Trophoblast cell (in vitro differentiated cells and primary cell): Measurements from ENCODE around the gene SGMS1.
A peak's percentile ranks its signal among the peaks of the same experiment; 100 is the strongest.

Experiments
- DNase-seq, 2 donors: peaks; one replicate each; pipeline ENCODE4 v3.0.0-alpha.2; 2016
- H2AFZ ChIP-seq: 2 replicates; pipeline ENCODE4 v1.6.1; 2013; ENCODE audit warnings: low read length, moderate library complexity, mild to moderate bottlenecking; ENCODE audit not compliant: insufficient read depth, poor library complexity
- H2AK5ac ChIP-seq: 2 replicates; pipeline ENCODE4 v1.6.1; 2013; ENCODE audit warnings: mild to moderate bottlenecking, low read length
- H2BK120ac ChIP-seq: 2 replicates; pipeline ENCODE4 v1.6.1; 2013; ENCODE audit warnings: low read length, mild to moderate bottlenecking, moderate library complexity; ENCODE audit not compliant: insufficient read depth, poor library complexity
- H2BK12ac ChIP-seq: 2 replicates; pipeline ENCODE4 v1.6.1; 2013; ENCODE audit warnings: mild to moderate bottlenecking, low read length, moderate library complexity
- H2BK5ac ChIP-seq: 2 replicates; pipeline ENCODE4 v1.6.1; 2013; ENCODE audit warnings: low read length, low read depth, moderate library complexity, mild to moderate bottlenecking; ENCODE audit not compliant: poor library complexity
- H3K14ac ChIP-seq: 2 replicates; pipeline ENCODE4 v1.6.1; 2013; ENCODE audit warnings: mild to moderate bottlenecking, low read length
- H3K18ac ChIP-seq: 2 replicates; pipeline ENCODE4 v1.6.1; 2013; ENCODE audit warnings: mild to moderate bottlenecking, low read length
- H3K23ac ChIP-seq: 2 replicates; pipeline ENCODE4 v1.6.1; 2013; ENCODE audit warnings: low read length
- H3K27ac ChIP-seq: 2 replicates; pipeline ENCODE4 v1.5.1; 2013; ENCODE audit warnings: low read depth, mild to moderate bottlenecking, inconsistent platforms, low read length, moderate library complexity
- H3K27me3 ChIP-seq: 2 replicates; pipeline ENCODE4 v1.6.1; 2013; ENCODE audit warnings: inconsistent platforms, mild to moderate bottlenecking, low read length, moderate library complexity; ENCODE audit not compliant: insufficient read depth
- H3K36me3 ChIP-seq, 2 experiments: 1 replicate in 1 of 2; 2 replicates in 1 of 2; pipeline ENCODE4 v1.6.1; 2013; ENCODE audit warnings: low read length in 2 of 2, mild to moderate bottlenecking in 2 of 2, moderate library complexity in 1 of 2; ENCODE audit not compliant: insufficient read depth in 2 of 2, control insufficient read depth in 1 of 2
- H3K4ac ChIP-seq: 2 replicates; pipeline ENCODE4 v1.6.1; 2013; ENCODE audit warnings: low read depth, mild to moderate bottlenecking, low read length, moderate library complexity
- H3K4me1 ChIP-seq, 2 experiments: 1 replicate in 1 of 2; 2 replicates in 1 of 2; pipeline ENCODE4 v1.6.1; 2013; ENCODE audit warnings: low read length in 2 of 2, mild to moderate bottlenecking in 2 of 2, moderate library complexity in 1 of 2; ENCODE audit not compliant: insufficient read depth in 2 of 2, control insufficient read depth in 1 of 2
- H3K4me2 ChIP-seq: 2 replicates; pipeline ENCODE4 v1.6.1; 2013; ENCODE audit warnings: inconsistent platforms, mild to moderate bottlenecking, low read length, moderate library complexity
- H3K4me3 ChIP-seq: 2 replicates; pipeline ENCODE4 v1.5.1; 2013; ENCODE audit warnings: mild to moderate bottlenecking, low read depth, low read length, inconsistent platforms
- H3K79me1 ChIP-seq: one replicate; pipeline ENCODE4 v1.6.1; 2013; ENCODE audit warnings: low read length
- H3K79me2 ChIP-seq: 2 replicates; pipeline ENCODE4 v1.6.1; 2013; ENCODE audit warnings: low read length, mild to moderate bottlenecking; ENCODE audit not compliant: control insufficient read depth, insufficient read depth, poor library complexity
- H3K9ac ChIP-seq: 2 replicates; pipeline ENCODE4 v1.6.1; 2013; ENCODE audit warnings: mild to moderate bottlenecking, low read length
- H3K9me3 ChIP-seq: 2 replicates; pipeline ENCODE4 v1.6.1; 2013; ENCODE audit warnings: low read depth, mild to moderate bottlenecking, control low read depth, inconsistent platforms, low read length; ENCODE audit not compliant: insufficient read depth
- H4K12ac ChIP-seq: 2 replicates; pipeline ENCODE4 v1.6.1; 2013; ENCODE audit warnings: low read depth, mild to moderate bottlenecking, low read length, moderate library complexity
- H4K8ac ChIP-seq: 2 replicates; pipeline ENCODE4 v1.6.1; 2013; ENCODE audit warnings: low read depth, mild to moderate bottlenecking, low read length, moderate library complexity
- H4K91ac ChIP-seq: one replicate; pipeline ENCODE4 v1.6.1; 2013; ENCODE audit warnings: low read depth, mild to moderate bottlenecking, low read length, moderate library complexity
- WGBS: extraction: QIAGEN DNeasy Blood & Tissue Kit; methylation state at CpG from one replicate; pipeline ENCODE4 v1.1.7; 2013; ENCODE audit warnings: missing lambda C conversion rate; ENCODE audit not compliant: insufficient read length, insufficient coverage; ENCODE audit errors: extremely low coverage; 5-methylcytosine and 5-hydroxymethylcytosine counted together

Gene SGMS1

GRCh38 chr10:50501924-50502452 lies 121.8 kb downstream of the SGMS1 start:
- no peak overlapping the region for H2AK5ac ChIP-seq
- no CpG with 5 or more reads among the region's 1 CpG for WGBS
- DNase-seq = no peak

GRCh38 chr10:50501478-50501877 lies 122.3 kb downstream of the SGMS1 start:
- no CpG with 5 or more reads among the region's 2 CpGs for WGBS
- DNase-seq = no peak
- H3K9ac ChIP-seq = no peak overlapping the region
- no peaks in the 10 kb centered on the region for H3K9me3 ChIP-seq
- H2AK5ac ChIP-seq = no peak overlapping the region
- H3K14ac ChIP-seq = no peak overlapping the region
- no peak overlapping the region for H2BK12ac ChIP-seq
- H3K27ac ChIP-seq = no peak overlapping the region
- H3K27me3 ChIP-seq = no peaks in the 10 kb centered on the region
- no peak overlapping the region for H2BK5ac ChIP-seq
- H3K36me3 ChIP-seq = no peaks in the 10 kb centered on the region
- no peak overlapping the region for H3K4me2 ChIP-seq
- peaks cover 1% of the 10 kb centered on the region for H3K79me1 ChIP-seq
- no peak overlapping the region for H2AFZ ChIP-seq
- peaks cover 5 to 11% of the 10 kb centered on the region in 2 experiments for H3K4me1 ChIP-seq
- no peak overlapping the region for H3K4me3 ChIP-seq
- no peak overlapping the region for H4K8ac ChIP-seq
- H3K23ac ChIP-seq = no peak overlapping the region
- no peak overlapping the region for H2BK120ac ChIP-seq
- H3K18ac ChIP-seq = no peak overlapping the region
- no peak overlapping the region for H3K4ac ChIP-seq
- no peak overlapping the region for H4K91ac ChIP-seq
- no peaks in the 10 kb centered on the region for H3K79me2 ChIP-seq
- no peak overlapping the region for H4K12ac ChIP-seq

More at GRCh38 chr10:50501924-50502452, 121.8 kb downstream of the SGMS1 start:
- H2AFZ ChIP-seq = no peak overlapping the region
- H3K23ac ChIP-seq = no peak overlapping the region
- H4K91ac ChIP-seq = no peak overlapping the region
- no peak overlapping the region for H3K18ac ChIP-seq
- H3K27ac ChIP-seq = no peak overlapping the region
- H3K4me3 ChIP-seq = no peak overlapping the region
- no peaks in the 10 kb centered on the region for H3K27me3 ChIP-seq
- peaks cover 5 to 11% of the 10 kb centered on the region in 2 experiments for H3K4me1 ChIP-seq
- H3K4me2 ChIP-seq = no peak overlapping the region
- no peak overlapping the region for H3K4ac ChIP-seq
- no peak overlapping the region for H2BK120ac ChIP-seq
- H4K12ac ChIP-seq = no peak overlapping the region
- no peak overlapping the region for H3K14ac ChIP-seq
- H2BK12ac ChIP-seq = no peak overlapping the region
- H2BK5ac ChIP-seq = no peak overlapping the region
- H3K79me2 ChIP-seq = no peaks in the 10 kb centered on the region
- no peak overlapping the region for H4K8ac ChIP-seq
- H3K79me1 ChIP-seq = peaks cover 1% of the 10 kb centered on the region
- H3K36me3 ChIP-seq = no peaks in the 10 kb centered on the region
- no peaks in the 10 kb centered on the region for H3K9me3 ChIP-seq
- no peak overlapping the region for H3K9ac ChIP-seq

- H3K9ac ChIP-seq = no peak overlapping the region
- no peak overlapping the region for H3K4me3 ChIP-seq
- H2AK5ac ChIP-seq = no peak overlapping the region
- no peaks in the 10 kb centered on the region for H3K27me3 ChIP-seq
- H3K79me1 ChIP-seq = no peaks in the 10 kb centered on the region
- no peak overlapping the region for H3K4me2 ChIP-seq
- no peak overlapping the region for H3K27ac ChIP-seq
- H2BK120ac ChIP-seq = no peak overlapping the region
- H3K23ac ChIP-seq = no peak overlapping the region
- whole genome bisulfite sequencing = no CpG with 5 or more reads among the region's 1 CpG
- H3K14ac ChIP-seq = no peak overlapping the region
- DNase-seq = no peak
- H4K8ac ChIP-seq = no peak overlapping the region
- no peak overlapping the region for H3K4ac ChIP-seq
- no peak overlapping the region for H4K91ac ChIP-seq
- H2BK12ac ChIP-seq = no peak overlapping the region
- no peak overlapping the region for H4K12ac ChIP-seq
- no peak overlapping the region for H2BK5ac ChIP-seq
- peaks cover under 1 to 7% of the 10 kb centered on the region in 2 experiments for H3K4me1 ChIP-seq
- no peaks in the 10 kb centered on the region for H3K9me3 ChIP-seq
- no peaks in the 10 kb centered on the region for H3K36me3 ChIP-seq
- no peak overlapping the region for H2AFZ ChIP-seq
- no peak overlapping the region for H3K18ac ChIP-seq
- no peaks in the 10 kb centered on the region for H3K79me2 ChIP-seq
Measured at GRCh38 chr10:50498465-50498864, 125.3 kb downstream of the SGMS1 start.

GRCh38 chr10:50497758-50498157 lies 126.0 kb downstream of the SGMS1 start:
- Histone ChIP-seq H3K79me1 (no peaks in the 10 kb centered on the region), H3K9ac (no peak overlapping the region), H2BK5ac (no peak overlapping the region), H3K9me3 (no peaks in the 10 kb centered on the region), H2AFZ (no peak overlapping the region), H3K79me2 (no peaks in the 10 kb centered on the region), H3K14ac (no peak overlapping the region), H3K4me1 (peaks cover 0 to 4% of the 10 kb centered on the region in 2 experiments), H3K27me3 (no peaks in the 10 kb centered on the region), H3K23ac (no peak overlapping the region), H3K4me2 (peak overlapping the region; percentile 45), H3K36me3 (no peaks in the 10 kb centered on the region), H3K4ac (no peak overlapping the region), H3K27ac (peak overlapping the region; percentile 27), H2BK12ac (no peak overlapping the region), H3K4me3 (no peak overlapping the region), H3K18ac (no peak overlapping the region), H2AK5ac (no peak overlapping the region), H4K8ac (no peak overlapping the region), H2BK120ac (no peak overlapping the region), H4K91ac (no peak overlapping the region), H4K12ac (no peak overlapping the region)
- peak in 1 of 2 donors; percentile 58 for DNase-seq
